HG02798 (cell line): ENCODE measurements around the gene NDRG2.
A peak's percentile ranks its signal among the peaks of the same experiment; 100 is the strongest.

Experiments used
- ATAC-seq: cut with Tn5 transposase; IDR thresholded peaks from one replicate; pipeline ENCODE4 v1.9.1; 2021; ENCODE audit warnings: mild to moderate bottlenecking; ENCODE audit not compliant: unreplicated experiment, poor library complexity

Gene NDRG2

GRCh38 chr14:21024585-21025370 lies at the start of gene NDRG2:
TSS of gene NDRG2 (minus strand) at chr14:21025061. CDS start at chr14:21023315, 1,746 bp downstream.
- peak; percentile 39 for ATAC-seq

GRCh38 chr14:21073921-21074320 lies 49.1 kb upstream of the NDRG2 start:
- no peak for ATAC-seq

GRCh38 chr14:21072781-21073339 lies 48.0 kb upstream of the NDRG2 start:
- ATAC-seq, result no peak

GRCh38 chr14:21072031-21072473 lies 47.2 kb upstream of the NDRG2 start:
- no peak for ATAC-seq

GRCh38 chr14:21071225-21072030 lies 46.6 kb upstream of the NDRG2 start:
- peak; percentile 69 for ATAC-seq

- peak; percentile 7 for ATAC-seq
These were observed 45.9 kb upstream of the NDRG2 start for GRCh38 chr14:21070610-21071224.

- ATAC-seq, result no peak
These were observed 45.3 kb upstream of the NDRG2 start, which contains the start of gene ARHGEF40 for GRCh38 chr14:21070083-21070609. TSS of gene ARHGEF40 (plus strand) at chr14:21070304. CDS start at chr14:21070397, 93 bp downstream.

GRCh38 chr14:21069388-21070082 lies 44.7 kb upstream of the NDRG2 start:
- no peak for ATAC-seq

- no peak for ATAC-seq
These were observed 43.9 kb upstream of the NDRG2 start for GRCh38 chr14:21068521-21069387.

GRCh38 chr14:21066882-21067502 lies 42.1 kb upstream of the NDRG2 start:
- ATAC-seq, result no peak

- no peak for ATAC-seq
These were observed 38.6 kb upstream of the NDRG2 start for GRCh38 chr14:21063479-21063878.

GRCh38 chr14:21061347-21061668 lies 36.4 kb upstream of the NDRG2 start:
- no peak for ATAC-seq

- ATAC-seq, result no peak
These were observed 35.9 kb upstream of the NDRG2 start for GRCh38 chr14:21060614-21061346.

- no peak for ATAC-seq
These were observed 35.2 kb upstream of the NDRG2 start for GRCh38 chr14:21059842-21060613.

GRCh38 chr14:21058903-21059302 lies 34.0 kb upstream of the NDRG2 start:
- ATAC-seq, result no peak

GRCh38 chr14:21057803-21058675 lies 33.2 kb upstream of the NDRG2 start, which contains the start of gene RNASE8:
TSS of gene RNASE8 (plus strand) at chr14:21057822. CDS start at chr14:21057893, 71 bp downstream.
- ATAC-seq, result no peak
